ENCODE measurements around the gene APPL2. TPM values are rescaled to one million over a fixed set of nuclear protein-coding genes. Genes with fewer than 3 reads are reported as not detected.
A peak's percentile ranks its signal among the peaks of the same experiment; 100 is the strongest.
"Not testable (repeated sequence)": the region's sequence is repeated elsewhere in the genome, so short reads cannot be mapped to it uniquely, and the experiment has no call there.

Gene APPL2
- total RNA-seq, 2 experiments from 2014 or later, result 19.0 to 20.4 TPM

DNA sequence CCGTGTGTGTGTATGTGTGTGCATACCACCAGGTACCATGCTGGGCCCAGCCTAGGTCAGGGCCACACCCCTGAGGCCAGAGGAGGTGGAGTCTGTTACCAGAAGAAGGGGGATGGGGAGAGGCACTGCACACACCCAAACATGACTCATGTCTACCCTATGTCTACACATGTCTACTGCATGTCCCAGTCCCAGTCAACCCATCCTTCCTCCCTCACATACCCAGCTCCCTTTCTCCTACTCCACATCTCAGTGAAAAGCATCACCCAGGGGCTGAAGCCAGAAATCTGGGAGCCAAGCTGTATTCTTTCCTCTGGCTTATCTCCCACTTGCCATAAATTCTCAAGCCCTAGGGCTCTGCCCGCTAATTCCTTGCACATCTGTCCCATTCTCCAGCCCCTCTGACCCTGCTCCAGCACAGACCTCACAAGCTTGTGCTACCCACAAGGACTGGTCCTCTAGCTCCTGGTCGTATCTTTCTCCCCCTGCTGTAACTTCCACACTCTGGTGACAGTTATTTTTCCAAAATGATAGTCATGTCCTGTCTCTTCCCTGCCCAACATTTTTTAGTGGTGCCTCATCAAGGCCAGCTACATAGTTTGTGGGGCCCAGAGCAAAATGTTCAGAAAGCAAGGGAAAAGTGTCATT lies 18.0 kb upstream of the APPL2 start:
- Mint-ChIP-seq H3K9me3 (ENCODE audit: insufficient read depth) (no peaks in the 10 kb centered on the region), H3K36me3 (ENCODE audit: low read depth) (no peaks in the 10 kb centered on the region), H3K4me3 (no peak overlapping the region), H3K4me1 (ENCODE audit: low read depth) (peaks cover 4% of the 10 kb centered on the region), H3K27me3 (ENCODE audit: low read depth) (peaks cover under 1% of the 10 kb centered on the region), H3K27ac (no peak overlapping the region)
- no peak for ATAC-seq
- DNase-seq, result no peak
- ChIA-PET CTCF (no interaction called here), POLR2A (no interaction called here)

GRCh38 chr12:105252901-105253300 lies 16.9 kb upstream of the APPL2 start:
- H3K36me3 Mint-ChIP-seq (ENCODE audit: low read depth), result no peaks in the 10 kb centered on the region
- H3K27me3 Mint-ChIP-seq (ENCODE audit: low read depth), result peaks cover 2% of the 10 kb centered on the region
- ATAC-seq (no peak), DNase-seq (no peak)
- CTCF ChIA-PET, result no interaction called here
- no peak overlapping the region for H3K27ac Mint-ChIP-seq
- no peaks in the 10 kb centered on the region for H3K9me3 Mint-ChIP-seq (ENCODE audit: insufficient read depth)
- no peak overlapping the region for H3K4me3 Mint-ChIP-seq
- H3K4me1 Mint-ChIP-seq (ENCODE audit: low read depth), result peaks cover 4% of the 10 kb centered on the region
- POLR2A ChIA-PET, result no interaction called here

DNA sequence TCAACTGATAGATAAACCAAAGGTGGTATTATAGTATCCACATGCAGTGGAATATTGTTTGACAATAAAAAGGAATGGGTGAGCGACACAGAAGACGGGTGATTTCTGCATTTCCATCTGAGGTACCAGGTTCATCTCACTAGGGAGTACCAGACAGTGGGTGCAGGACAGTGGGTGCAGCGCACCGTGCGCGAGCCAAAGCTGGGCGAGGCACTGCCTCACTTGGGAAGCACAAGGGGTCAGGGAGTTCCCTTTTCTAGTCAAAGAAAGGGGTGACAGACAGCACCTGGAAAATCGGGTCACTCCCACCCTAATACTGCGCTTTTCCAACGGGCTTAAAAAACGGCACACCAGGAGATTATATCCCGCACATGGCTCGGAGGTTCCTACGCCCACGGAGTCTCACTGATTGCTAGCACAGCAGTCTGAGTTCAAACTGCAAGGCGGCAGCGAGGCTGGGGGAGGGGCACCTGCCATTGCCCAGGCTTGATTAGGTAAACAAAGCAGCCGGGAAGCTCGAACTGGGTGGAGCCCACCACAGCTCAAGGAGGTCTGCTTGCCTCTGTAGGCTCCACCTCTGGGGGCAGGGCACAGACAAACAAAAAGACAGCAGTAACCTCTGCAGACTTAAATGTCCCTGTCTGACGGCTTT lies 9.9 kb upstream of the APPL2 start:
- H3K4me3 Mint-ChIP-seq; DNase-seq; H3K4me1 Mint-ChIP-seq (ENCODE audit: low read depth); CTCF ChIA-PET; H3K27me3 Mint-ChIP-seq (ENCODE audit: low read depth); H3K36me3 Mint-ChIP-seq (ENCODE audit: low read depth); H3K27ac Mint-ChIP-seq; H3K9me3 Mint-ChIP-seq (ENCODE audit: insufficient read depth); POLR2A ChIA-PET; ATAC-seq: not testable (repeated sequence)

- Mint-ChIP-seq H3K27ac (no peak overlapping the region), H3K27me3 (ENCODE audit: low read depth) (peaks cover 7% of the 10 kb centered on the region), H3K4me1 (ENCODE audit: low read depth) (no peaks in the 10 kb centered on the region), H3K9me3 (ENCODE audit: insufficient read depth) (no peaks in the 10 kb centered on the region), H3K4me3 (no peak overlapping the region), H3K36me3 (ENCODE audit: low read depth) (no peaks in the 10 kb centered on the region)
- ChIA-PET POLR2A (no interaction called here), CTCF (no interaction called here)
- DNase-seq, result no peak
- ATAC-seq, result no peak
Observed at GRCh38 chr12:105245291-105245690, 9.3 kb upstream of the APPL2 start.

DNA sequence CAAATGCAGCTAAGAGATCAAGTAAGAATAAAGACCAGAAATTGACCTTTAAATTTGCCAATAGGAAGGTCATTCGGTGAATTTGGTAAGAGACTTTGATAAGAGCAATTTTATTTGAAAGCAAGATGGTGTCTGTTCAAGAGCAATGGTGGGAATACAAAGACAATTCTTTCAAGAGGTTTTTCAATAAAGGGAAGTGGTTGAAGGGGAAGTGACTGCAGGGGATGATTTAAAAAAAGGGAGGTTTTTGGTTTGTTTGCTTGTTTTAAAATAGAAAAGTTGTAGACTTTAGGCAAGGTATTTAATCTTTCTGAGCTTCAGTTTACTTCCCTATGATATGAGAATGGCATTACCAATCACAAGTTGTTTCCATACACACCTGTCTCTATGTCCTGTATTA lies 4.3 kb upstream of the APPL2 start:
- ChIA-PET POLR2A (no interaction called here), CTCF (no interaction called here)
- Mint-ChIP-seq H3K36me3 (ENCODE audit: low read depth) (peaks cover 2% of the 10 kb centered on the region), H3K4me3 (no peak overlapping the region), H3K27ac (no peak overlapping the region), H3K27me3 (ENCODE audit: low read depth) (peaks cover 4% of the 10 kb centered on the region), H3K9me3 (ENCODE audit: insufficient read depth) (no peaks in the 10 kb centered on the region), H3K4me1 (ENCODE audit: low read depth) (peaks cover 9% of the 10 kb centered on the region)
- no peak for DNase-seq
- no peak for ATAC-seq

GRCh38 chr12:105239304-105239703 lies 3.3 kb upstream of the APPL2 start:
- ATAC-seq (no peak), DNase-seq (no peak)
- ChIA-PET CTCF (no interaction called here), POLR2A (no interaction called here)
- H3K27me3 Mint-ChIP-seq (ENCODE audit: low read depth), result peaks cover 4% of the 10 kb centered on the region
- no peak overlapping the region for H3K27ac Mint-ChIP-seq
- no peak overlapping the region for H3K4me3 Mint-ChIP-seq
- peaks cover 18% of the 10 kb centered on the region for H3K4me1 Mint-ChIP-seq (ENCODE audit: low read depth)
- no peaks in the 10 kb centered on the region for H3K9me3 Mint-ChIP-seq (ENCODE audit: insufficient read depth)
- peaks cover 2% of the 10 kb centered on the region for H3K36me3 Mint-ChIP-seq (ENCODE audit: low read depth)

DNA sequence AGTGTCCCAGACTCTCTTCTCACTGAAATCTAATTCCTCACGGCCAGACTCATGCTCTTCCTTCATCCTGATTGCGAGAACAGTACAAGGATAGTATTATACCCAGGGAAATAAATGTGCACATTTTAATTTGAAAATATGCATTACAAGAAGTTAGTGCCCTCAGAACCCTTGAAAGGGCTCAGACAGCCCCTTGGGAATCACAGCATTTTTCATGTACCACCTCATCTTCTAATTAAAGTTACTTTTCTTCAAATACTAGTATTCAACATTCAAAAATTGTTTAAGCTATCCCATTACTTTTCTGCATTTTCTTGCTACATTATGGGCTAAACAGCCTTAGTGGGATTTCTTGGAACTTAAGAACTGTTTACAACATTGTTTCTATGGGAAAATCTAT lies 1.7 kb upstream of the APPL2 start:
- CTCF ChIA-PET, result no interaction called here
- H3K9me3 Mint-ChIP-seq (ENCODE audit: insufficient read depth), result no peaks in the 10 kb centered on the region
- H3K27me3 Mint-ChIP-seq (ENCODE audit: low read depth), result no peaks in the 10 kb centered on the region
- H3K27ac Mint-ChIP-seq, result no peak overlapping the region
- ATAC-seq, result no peak
- DNase-seq, result no peak
- peaks cover 26% of the 10 kb centered on the region for H3K4me1 Mint-ChIP-seq (ENCODE audit: low read depth)
- no peak overlapping the region for H3K4me3 Mint-ChIP-seq
- peaks cover 2% of the 10 kb centered on the region for H3K36me3 Mint-ChIP-seq (ENCODE audit: low read depth)
- POLR2A ChIA-PET, result no interaction called here

DNA sequence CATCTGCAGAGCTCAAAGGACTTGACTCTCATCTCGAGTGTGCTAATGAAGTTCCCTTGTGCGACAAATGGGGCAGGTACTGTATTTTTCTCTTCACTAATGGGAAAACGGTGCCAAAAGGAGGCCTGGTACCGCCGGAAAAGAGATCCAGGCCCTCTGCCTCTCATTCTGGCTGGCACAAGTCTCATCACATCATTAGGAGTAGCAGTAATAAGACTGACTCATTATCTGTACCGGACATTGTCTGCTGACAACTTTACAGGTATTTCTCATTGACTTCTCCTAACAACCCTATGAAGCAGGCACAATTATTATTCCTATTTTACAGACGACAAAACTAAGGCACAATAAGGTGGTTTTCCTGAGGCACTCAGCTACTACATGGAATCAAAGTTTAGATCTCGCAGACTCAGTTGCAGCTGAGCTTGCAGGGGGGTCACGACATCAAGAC lies 668 bp downstream of the APPL2 start:
- H3K27ac Mint-ChIP-seq, result peak overlapping the region; percentile 86
- peaks cover 26% of the 10 kb centered on the region for H3K4me1 Mint-ChIP-seq (ENCODE audit: low read depth)
- no peak for ATAC-seq
- no peaks in the 10 kb centered on the region for H3K9me3 Mint-ChIP-seq (ENCODE audit: insufficient read depth)
- ChIA-PET CTCF (interaction anchor here (0.5 to 2.7 kb wide), 5 partner anchors 47 to 992 kb away, joined by 3 to 10 read pairs (median 3); no protein-coding TSS in a partner anchor), POLR2A (interaction anchor here (1.0 to 1.5 kb wide), 2 partner anchors 96 to 142 kb away, joined by 3 to 6 read pairs; no protein-coding TSS in a partner anchor)
- DNase-seq, result no peak
- H3K4me3 Mint-ChIP-seq, result peak overlapping the region; percentile 87
- H3K36me3 Mint-ChIP-seq (ENCODE audit: low read depth), result peaks cover 14% of the 10 kb centered on the region
- no peaks in the 10 kb centered on the region for H3K27me3 Mint-ChIP-seq (ENCODE audit: low read depth)

- Mint-ChIP-seq H3K27ac (no peak overlapping the region), H3K9me3 (ENCODE audit: insufficient read depth) (no peaks in the 10 kb centered on the region), H3K27me3 (ENCODE audit: low read depth) (no peaks in the 10 kb centered on the region), H3K36me3 (ENCODE audit: low read depth) (peaks cover 16% of the 10 kb centered on the region), H3K4me1 (ENCODE audit: low read depth) (peaks cover 29% of the 10 kb centered on the region), H3K4me3 (peak overlapping the region; percentile 87)
- ChIA-PET CTCF (interaction anchor here (1.3 to 2.7 kb wide), 3 partner anchors 87 to 149 kb away, joined by 3 to 10 read pairs (median 5); no protein-coding TSS in a partner anchor), POLR2A (no interaction called here)
- DNase-seq, result no peak
- no peak for ATAC-seq
Observed at GRCh38 chr12:105234197-105234596, 1.8 kb downstream of the APPL2 start.

DNA sequence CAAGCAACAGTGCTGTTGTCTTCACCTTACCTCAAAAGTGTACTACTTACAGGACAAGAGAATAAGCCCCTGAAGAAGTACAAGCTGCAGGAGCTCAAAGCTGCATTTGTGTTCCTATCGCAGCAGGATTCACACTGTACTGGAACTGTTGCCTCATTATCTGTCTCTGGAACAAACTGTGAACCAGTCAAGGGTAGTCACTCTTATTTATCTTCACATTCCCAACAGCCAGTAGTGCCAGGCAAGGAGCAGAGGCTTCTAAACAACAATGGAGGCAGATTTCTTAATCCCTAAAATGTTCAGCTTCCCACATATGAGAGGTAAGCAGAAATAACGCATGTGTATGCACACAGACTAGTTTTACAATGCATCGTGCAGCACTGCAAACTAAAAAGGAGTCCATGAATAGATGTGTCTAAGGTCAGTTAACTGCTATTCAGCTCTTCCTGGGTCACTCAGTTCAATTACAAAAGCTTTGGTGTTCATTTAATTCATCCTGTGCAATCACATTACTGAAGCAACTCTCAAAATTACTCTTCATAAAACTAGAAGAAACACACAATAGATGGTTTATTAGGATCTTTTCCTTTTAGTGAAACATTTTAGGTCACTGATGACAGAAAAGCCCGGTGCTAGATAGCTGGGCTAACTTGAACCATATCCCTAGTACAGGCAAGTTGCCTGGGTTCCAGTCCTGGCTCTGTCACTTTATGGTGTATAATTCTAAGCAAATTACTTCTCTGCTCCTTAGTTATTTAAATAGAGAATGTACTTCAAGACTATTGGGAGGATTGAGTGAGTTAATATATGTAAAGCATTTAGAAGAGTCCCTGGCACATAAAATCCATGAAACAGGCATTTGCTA lies 2.7 kb downstream of the APPL2 start:
- peaks cover 25% of the 10 kb centered on the region for H3K36me3 Mint-ChIP-seq (ENCODE audit: low read depth)

DNA sequence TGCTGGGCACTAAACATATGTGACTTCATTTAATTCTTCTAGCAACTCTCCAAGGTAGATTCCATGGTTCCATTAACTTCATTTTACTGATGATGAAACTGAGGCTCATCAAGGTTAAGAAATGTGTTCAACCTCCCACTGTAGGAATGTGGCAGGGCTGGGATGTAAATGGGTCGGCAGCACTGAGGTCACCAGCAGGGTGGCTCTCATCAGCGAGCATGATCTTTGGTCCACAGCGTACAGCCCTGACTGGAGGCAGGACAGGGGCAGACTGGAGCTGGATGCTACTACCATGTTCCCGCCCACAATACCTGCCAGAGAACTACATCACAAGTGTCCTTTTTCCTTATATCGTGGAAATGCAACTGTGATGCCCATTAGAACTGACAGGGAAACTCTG lies 4.6 kb downstream of the APPL2 start:
- Mint-ChIP-seq H3K27ac (no peak overlapping the region), H3K36me3 (ENCODE audit: low read depth) (peaks cover 34% of the 10 kb centered on the region), H3K9me3 (ENCODE audit: insufficient read depth) (no peaks in the 10 kb centered on the region), H3K4me3 (no peak overlapping the region), H3K4me1 (ENCODE audit: low read depth) (peaks cover 50% of the 10 kb centered on the region), H3K27me3 (ENCODE audit: low read depth) (no peaks in the 10 kb centered on the region)
- CTCF ChIA-PET, result no interaction called here
- POLR2A ChIA-PET, result interaction anchor here (1.0 kb wide), 1 partner anchor 11 kb away, joined by 3 read pairs; no protein-coding TSS in a partner anchor
- no peak for ATAC-seq
- DNase-seq, result no peak

More for the DNA sequence above, 2.7 kb downstream of the APPL2 start:
- H3K27ac Mint-ChIP-seq, result no peak overlapping the region
- H3K9me3 Mint-ChIP-seq (ENCODE audit: insufficient read depth), result no peaks in the 10 kb centered on the region
- no peak overlapping the region for H3K4me3 Mint-ChIP-seq
- no peaks in the 10 kb centered on the region for H3K27me3 Mint-ChIP-seq (ENCODE audit: low read depth)
- peaks cover 37% of the 10 kb centered on the region for H3K4me1 Mint-ChIP-seq (ENCODE audit: low read depth)
- ATAC-seq (no peak), DNase-seq (no peak)
- ChIA-PET CTCF (interaction anchor here (1.3 kb wide), 1 partner anchor 88 kb away, joined by 3 read pairs; no protein-coding TSS in a partner anchor), POLR2A (interaction anchor here (0.5 kb wide), 1 partner anchor 12 kb away, joined by 3 read pairs; no protein-coding TSS in a partner anchor)

- peaks cover 48% of the 10 kb centered on the region for H3K4me1 Mint-ChIP-seq (ENCODE audit: low read depth)
- POLR2A ChIA-PET, result no interaction called here
- no peak overlapping the region for H3K4me3 Mint-ChIP-seq
- no peaks in the 10 kb centered on the region for H3K27me3 Mint-ChIP-seq (ENCODE audit: low read depth)
- CTCF ChIA-PET, result interaction anchor here (1.2 kb wide), 1 partner anchor 120 kb away, joined by 3 read pairs; no protein-coding TSS in a partner anchor
- DNase-seq, result no peak
- peaks cover 40% of the 10 kb centered on the region for H3K36me3 Mint-ChIP-seq (ENCODE audit: low read depth)
- ATAC-seq, result no peak
- no peak overlapping the region for H3K27ac Mint-ChIP-seq
- H3K9me3 Mint-ChIP-seq (ENCODE audit: insufficient read depth), result no peaks in the 10 kb centered on the region
Observed at GRCh38 chr12:105229371-105229770, 6.6 kb downstream of the APPL2 start.
